Gastrocnemius medialis (tissue), 4 donors: ENCODE measurements around the gene KLRB1.

Experiments used
- POLR2A ChIP-seq, 2 donors: fragments of 450-650 bp; IDR thresholded peaks; one replicate each; pipeline ENCODE4 v1.6.1; 2017; ENCODE audit warnings: antibody characterized with exemption in 2 of 2, mild to moderate bottlenecking in 2 of 2, moderate library complexity in 2 of 2
- TF ChIP-seq, protein P1 (sequence below), 5 experiments: fragments of 450-650 bp in 3 of 5; fragments of 200-600 bp in 2 of 5; sonication (generic) in 2 of 5; IDR thresholded peaks in 4 of 5; conservative IDR thresholded peaks in 1 of 5; 1 replicate in 4 of 5; 2 replicates in 1 of 5; pipeline ENCODE4 v1.5.1; 2016 to 2019; ENCODE audit warnings: antibody characterized with exemption in 5 of 5, mild to moderate bottlenecking in 3 of 5, moderate library complexity in 3 of 5

DNA sequence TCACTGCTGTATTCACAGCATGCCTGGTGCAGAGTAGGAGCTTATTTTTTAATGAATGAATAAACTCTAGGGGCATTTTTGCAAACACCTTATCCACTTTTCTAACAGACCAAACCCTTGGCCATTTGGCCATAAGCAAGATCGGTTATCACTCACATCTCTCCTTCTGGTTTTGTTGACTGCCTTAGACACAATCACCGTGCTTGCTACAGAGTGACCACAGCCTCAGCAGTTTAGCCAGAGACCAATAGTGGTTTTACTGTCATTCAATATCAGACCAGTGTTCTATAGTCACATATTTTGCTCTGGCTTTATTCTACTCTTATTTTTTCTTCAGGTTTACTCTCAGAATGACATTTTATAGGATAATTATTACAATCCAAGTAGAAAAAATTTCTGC, 2.2 kb downstream of the KLRB1 start:
- no peak for TF ChIP-seq POLR2A (IDR thresholded peaks at IDR 0.05)
- TF ChIP-seq, protein P1, sequence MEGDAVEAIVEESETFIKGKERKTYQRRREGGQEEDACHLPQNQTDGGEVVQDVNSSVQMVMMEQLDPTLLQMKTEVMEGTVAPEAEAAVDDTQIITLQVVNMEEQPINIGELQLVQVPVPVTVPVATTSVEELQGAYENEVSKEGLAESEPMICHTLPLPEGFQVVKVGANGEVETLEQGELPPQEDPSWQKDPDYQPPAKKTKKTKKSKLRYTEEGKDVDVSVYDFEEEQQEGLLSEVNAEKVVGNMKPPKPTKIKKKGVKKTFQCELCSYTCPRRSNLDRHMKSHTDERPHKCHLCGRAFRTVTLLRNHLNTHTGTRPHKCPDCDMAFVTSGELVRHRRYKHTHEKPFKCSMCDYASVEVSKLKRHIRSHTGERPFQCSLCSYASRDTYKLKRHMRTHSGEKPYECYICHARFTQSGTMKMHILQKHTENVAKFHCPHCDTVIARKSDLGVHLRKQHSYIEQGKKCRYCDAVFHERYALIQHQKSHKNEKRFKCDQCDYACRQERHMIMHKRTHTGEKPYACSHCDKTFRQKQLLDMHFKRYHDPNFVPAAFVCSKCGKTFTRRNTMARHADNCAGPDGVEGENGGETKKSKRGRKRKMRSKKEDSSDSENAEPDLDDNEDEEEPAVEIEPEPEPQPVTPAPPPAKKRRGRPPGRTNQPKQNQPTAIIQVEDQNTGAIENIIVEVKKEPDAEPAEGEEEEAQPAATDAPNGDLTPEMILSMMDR (IDR thresholded peaks at IDR 0.05 in 4 of 5, conservative IDR thresholded peaks at IDR 0.05 in 1 of 5), result no peak
